ENCODE measurements around the gene KIAA0040.

Gene KIAA0040

GRCh38 chr1:175145899-175146528 lies 46.6 kb downstream of the KIAA0040 start:
- Mint-ChIP-seq H3K27me3 (peaks cover 18% of the 10 kb centered on the region), H3K4me3 (no peak overlapping the region), H3K4me1 (peaks cover 44% of the 10 kb centered on the region), H3K9me3 (no peaks in the 10 kb centered on the region), H3K27ac (no peak overlapping the region), H3K36me3 (no peaks in the 10 kb centered on the region)
- ATAC-seq: no peak

- no peak for ATAC-seq
- Mint-ChIP-seq H3K4me3 (no peak overlapping the region), H3K27me3 (peaks cover 31% of the 10 kb centered on the region), H3K4me1 (peaks cover 33% of the 10 kb centered on the region), H3K36me3 (no peaks in the 10 kb centered on the region), H3K9me3 (no peaks in the 10 kb centered on the region), H3K27ac (no peak overlapping the region)
Measured at GRCh38 chr1:175138579-175138978, 54.0 kb downstream of the KIAA0040 start.

- ATAC-seq: no peak
- Mint-ChIP-seq H3K27ac (no peak overlapping the region), H3K9me3 (no peaks in the 10 kb centered on the region), H3K36me3 (no peaks in the 10 kb centered on the region), H3K27me3 (peaks cover 31% of the 10 kb centered on the region), H3K4me3 (no peak overlapping the region), H3K4me1 (peaks cover 21% of the 10 kb centered on the region)
Measured at GRCh38 chr1:175137369-175137768, 55.2 kb downstream of the KIAA0040 start.

GRCh38 chr1:175136246-175136645 lies 56.3 kb downstream of the KIAA0040 start:
- Mint-ChIP-seq H3K27me3 (peaks cover 31% of the 10 kb centered on the region), H3K9me3 (no peaks in the 10 kb centered on the region), H3K36me3 (no peaks in the 10 kb centered on the region), H3K27ac (no peak overlapping the region), H3K4me1 (peaks cover 10% of the 10 kb centered on the region), H3K4me3 (no peak overlapping the region)
- no peak for ATAC-seq

- ATAC-seq: no peak
- Mint-ChIP-seq H3K9me3 (no peaks in the 10 kb centered on the region), H3K4me1 (peaks cover 8% of the 10 kb centered on the region), H3K27me3 (peaks cover 31% of the 10 kb centered on the region), H3K4me3 (no peak overlapping the region), H3K27ac (no peak overlapping the region), H3K36me3 (no peaks in the 10 kb centered on the region)
Measured at GRCh38 chr1:175134500-175134899, 58.1 kb downstream of the KIAA0040 start.

GRCh38 chr1:175133673-175134435 lies 58.7 kb downstream of the KIAA0040 start:
- H3K9me3 Mint-ChIP-seq: no peaks in the 10 kb centered on the region
- no peak overlapping the region for H3K27ac Mint-ChIP-seq
- ATAC-seq: no peak
- peaks cover 8% of the 10 kb centered on the region for H3K4me1 Mint-ChIP-seq
- no peaks in the 10 kb centered on the region for H3K36me3 Mint-ChIP-seq
- H3K4me3 Mint-ChIP-seq: no peak overlapping the region
- peaks cover 31% of the 10 kb centered on the region for H3K27me3 Mint-ChIP-seq

- peaks cover 31% of the 10 kb centered on the region for H3K27me3 Mint-ChIP-seq
- H3K9me3 Mint-ChIP-seq: no peaks in the 10 kb centered on the region
- no peaks in the 10 kb centered on the region for H3K36me3 Mint-ChIP-seq
- no peak overlapping the region for H3K27ac Mint-ChIP-seq
- peaks cover 8% of the 10 kb centered on the region for H3K4me1 Mint-ChIP-seq
- ATAC-seq: no peak
- no peak overlapping the region for H3K4me3 Mint-ChIP-seq
Measured at GRCh38 chr1:175132436-175132835, 60.1 kb downstream of the KIAA0040 start.

- H3K4me1 Mint-ChIP-seq: peaks cover 8% of the 10 kb centered on the region
- no peaks in the 10 kb centered on the region for H3K36me3 Mint-ChIP-seq
- H3K9me3 Mint-ChIP-seq: no peaks in the 10 kb centered on the region
- no peak for ATAC-seq
- no peak overlapping the region for H3K4me3 Mint-ChIP-seq
- H3K27me3 Mint-ChIP-seq: peaks cover 20% of the 10 kb centered on the region
- no peak overlapping the region for H3K27ac Mint-ChIP-seq
Measured at GRCh38 chr1:175131095-175131494, 61.5 kb downstream of the KIAA0040 start.

GRCh38 chr1:175130649-175131045 lies 61.9 kb downstream of the KIAA0040 start:
- no peak for ATAC-seq
- Mint-ChIP-seq H3K36me3 (no peaks in the 10 kb centered on the region), H3K4me3 (no peak overlapping the region), H3K27ac (no peak overlapping the region), H3K4me1 (peaks cover 12% of the 10 kb centered on the region), H3K9me3 (no peaks in the 10 kb centered on the region), H3K27me3 (peaks cover 16% of the 10 kb centered on the region)

- ATAC-seq: no peak
- Mint-ChIP-seq H3K4me3 (no peak overlapping the region), H3K36me3 (no peaks in the 10 kb centered on the region), H3K9me3 (no peaks in the 10 kb centered on the region), H3K27ac (no peak overlapping the region), H3K4me1 (peaks cover 15% of the 10 kb centered on the region), H3K27me3 (peaks cover 11% of the 10 kb centered on the region)
Measured at GRCh38 chr1:175129997-175130648, 62.5 kb downstream of the KIAA0040 start.

GRCh38 chr1:175129644-175129996 lies 63.0 kb downstream of the KIAA0040 start:
- Mint-ChIP-seq H3K4me1 (peaks cover 11% of the 10 kb centered on the region), H3K9me3 (no peaks in the 10 kb centered on the region), H3K27ac (no peak overlapping the region), H3K36me3 (no peaks in the 10 kb centered on the region), H3K27me3 (peaks cover 6% of the 10 kb centered on the region), H3K4me3 (no peak overlapping the region)
- ATAC-seq: no peak

GRCh38 chr1:175129182-175129581 lies 63.4 kb downstream of the KIAA0040 start:
- no peaks in the 10 kb centered on the region for H3K36me3 Mint-ChIP-seq
- ATAC-seq: no peak
- H3K27me3 Mint-ChIP-seq: peaks cover 2% of the 10 kb centered on the region
- no peak overlapping the region for H3K27ac Mint-ChIP-seq
- H3K9me3 Mint-ChIP-seq: no peaks in the 10 kb centered on the region
- H3K4me3 Mint-ChIP-seq: no peak overlapping the region
- H3K4me1 Mint-ChIP-seq: peaks cover 7% of the 10 kb centered on the region

- H3K4me3 Mint-ChIP-seq: no peak overlapping the region
Measured at GRCh38 chr1:175128523-175128922, 64.1 kb downstream of the KIAA0040 start.

GRCh38 chr1:175127565-175127964 lies 65.0 kb downstream of the KIAA0040 start:
- H3K27me3 Mint-ChIP-seq: no peaks in the 10 kb centered on the region
- no peak for ATAC-seq
- H3K27ac Mint-ChIP-seq: no peak overlapping the region
- no peak overlapping the region for H3K4me3 Mint-ChIP-seq
- peaks cover 7% of the 10 kb centered on the region for H3K4me1 Mint-ChIP-seq
- no peaks in the 10 kb centered on the region for H3K36me3 Mint-ChIP-seq
- no peaks in the 10 kb centered on the region for H3K9me3 Mint-ChIP-seq

More at GRCh38 chr1:175128523-175128922, 64.1 kb downstream of the KIAA0040 start:
- H3K9me3 Mint-ChIP-seq: no peaks in the 10 kb centered on the region
- no peaks in the 10 kb centered on the region for H3K27me3 Mint-ChIP-seq
- no peak overlapping the region for H3K27ac Mint-ChIP-seq
- peaks cover 7% of the 10 kb centered on the region for H3K4me1 Mint-ChIP-seq
- H3K36me3 Mint-ChIP-seq: no peaks in the 10 kb centered on the region
- ATAC-seq: no peak

- no peak overlapping the region for H3K27ac Mint-ChIP-seq
- H3K4me3 Mint-ChIP-seq: no peak overlapping the region
- no peak for ATAC-seq
- no peaks in the 10 kb centered on the region for H3K9me3 Mint-ChIP-seq
- H3K36me3 Mint-ChIP-seq: no peaks in the 10 kb centered on the region
- no peaks in the 10 kb centered on the region for H3K27me3 Mint-ChIP-seq
- H3K4me1 Mint-ChIP-seq: peaks cover 7% of the 10 kb centered on the region
Measured at GRCh38 chr1:175126347-175126746, 66.2 kb downstream of the KIAA0040 start.

- H3K4me3 Mint-ChIP-seq: no peak overlapping the region
- H3K27ac Mint-ChIP-seq: no peak overlapping the region
- H3K9me3 Mint-ChIP-seq: no peaks in the 10 kb centered on the region
- no peaks in the 10 kb centered on the region for H3K36me3 Mint-ChIP-seq
- peaks cover 7% of the 10 kb centered on the region for H3K4me1 Mint-ChIP-seq
- H3K27me3 Mint-ChIP-seq: no peaks in the 10 kb centered on the region
- no peak for ATAC-seq
Measured at GRCh38 chr1:175124861-175125260, 67.7 kb downstream of the KIAA0040 start.
